Right atrium auricular region (tissue), 2 donors: ENCODE data around the gene MRTFA. TPM values are rescaled to one million over a fixed set of nuclear protein-coding genes. Genes with fewer than 3 reads are reported as not detected.

Experiments used
- DNase-seq: peaks from one replicate; pipeline ENCODE4 v3.0.0-alpha.2; 2019; ENCODE audit warnings: low spot score
- H3K27ac ChIP-seq, 2 donors: fragments of 200-600 bp; sonication (generic); 1 replicate in 1 of 2; 2 replicates in 1 of 2; pipeline ENCODE4 v1.5.1; 2016 to 2019
- H3K27me3 ChIP-seq, 2 donors: fragments of 200-600 bp; sonication (generic); one replicate each; pipeline versions ENCODE4 v1.5.1 to v1.6.0; 2017 to 2019
- H3K36me3 ChIP-seq: fragments of 200-600 bp; sonication (generic); one replicate; pipeline ENCODE4 v1.5.1; 2016
- H3K4me1 ChIP-seq, 2 donors: fragments of 200-600 bp; sonication (generic); one replicate each; pipeline versions ENCODE4 v1.5.1 to v1.6.0; 2017 to 2019
- H3K4me3 ChIP-seq, 2 donors: fragments of 200-600 bp; sonication (generic); 1 replicate in 1 of 2; 2 replicates in 1 of 2; pipeline ENCODE4 v1.5.1; 2017 to 2019; ENCODE audit warnings: mild to moderate bottlenecking in 1 of 2, moderate library complexity in 1 of 2
- H3K9me3 ChIP-seq, 2 donors: fragments of 200-600 bp; sonication (generic); one replicate each; pipeline ENCODE4 v1.5.1; 2019
- CTCF ChIP-seq, 2 donors: fragments of 200-600 bp; sonication (generic); IDR thresholded peaks; one replicate each; pipeline ENCODE4 v1.5.1; 2019; ENCODE audit warnings: antibody characterized with exemption in 2 of 2
- total RNA-seq, 2 donors: library from RNA; depleted of rRNA; stranded (reverse); fragments of >200 nt; gene quantifications; one replicate each; pipeline ENCODE4 v1.1.0, GENCODE V29; 2016

Gene MRTFA
- total RNA-seq, 2 donors from 2014 or later, result 45.8 to 55.2 TPM

GRCh38 chr22:40406063-40406890 is 230.2 kb downstream of the MRTFA start:
- no peaks in the 10 kb centered on the region for H3K27me3 ChIP-seq
- no peak overlapping the region for H3K27ac ChIP-seq
- H3K4me3 ChIP-seq, result no peak overlapping the region
- no peak for DNase-seq
- peaks cover 97% of the 10 kb centered on the region for H3K36me3 ChIP-seq
- H3K4me1 ChIP-seq, result no peaks in the 10 kb centered on the region
- TF ChIP-seq CTCF (IDR thresholded peaks at IDR 0.05), result no peak
- no peaks in the 10 kb centered on the region for H3K9me3 ChIP-seq

- Histone ChIP-seq H3K4me1 (peaks cover 0 to 2% of the 10 kb centered on the region in 2 donors), H3K27ac (no peak overlapping the region), H3K4me3 (no peak overlapping the region), H3K36me3 (peaks cover 90% of the 10 kb centered on the region), H3K27me3 (no peaks in the 10 kb centered on the region), H3K9me3 (no peaks in the 10 kb centered on the region)
- no peak for TF ChIP-seq CTCF (IDR thresholded peaks at IDR 0.05)
- no peak for DNase-seq
These were observed 231.1 kb downstream of the MRTFA start for GRCh38 chr22:40405178-40406062.

- no peak overlapping the region for H3K27ac ChIP-seq
- no peak for DNase-seq
- peaks cover 0 to 11% of the 10 kb centered on the region in 2 donors for H3K4me1 ChIP-seq
- no peaks in the 10 kb centered on the region for H3K27me3 ChIP-seq
- peaks cover 81% of the 10 kb centered on the region for H3K36me3 ChIP-seq
- no peak overlapping the region for H3K4me3 ChIP-seq
- no peak for TF ChIP-seq CTCF (IDR thresholded peaks at IDR 0.05)
- H3K9me3 ChIP-seq, result no peaks in the 10 kb centered on the region
These were observed 232.0 kb downstream of the MRTFA start for GRCh38 chr22:40404251-40405177.

- H3K4me1 ChIP-seq, result peaks cover 0 to 11% of the 10 kb centered on the region in 2 donors
- TF ChIP-seq CTCF (IDR thresholded peaks at IDR 0.05), result no peak
- no peak for DNase-seq
- H3K4me3 ChIP-seq, result no peak overlapping the region
- H3K36me3 ChIP-seq, result peaks cover 72% of the 10 kb centered on the region
- H3K9me3 ChIP-seq, result no peaks in the 10 kb centered on the region
- no peak overlapping the region for H3K27ac ChIP-seq
- H3K27me3 ChIP-seq, result no peaks in the 10 kb centered on the region
These were observed 232.9 kb downstream of the MRTFA start for GRCh38 chr22:40403651-40404050.

GRCh38 chr22:40403141-40403540 is 233.4 kb downstream of the MRTFA start:
- Histone ChIP-seq H3K27me3 (no peaks in the 10 kb centered on the region), H3K4me1 (peaks cover 0 to 11% of the 10 kb centered on the region in 2 donors), H3K36me3 (peaks cover 67% of the 10 kb centered on the region), H3K4me3 (no peak overlapping the region), H3K9me3 (no peaks in the 10 kb centered on the region), H3K27ac (no peak overlapping the region)
- DNase-seq, result no peak
- TF ChIP-seq CTCF (IDR thresholded peaks at IDR 0.05), result no peak
